HL-60 (cell line): ENCODE results near the gene KCNK15.

Experiments used
- CTCF ChIP-seq: IDR thresholded peaks from one replicate; pipeline ENCODE4 v1.5.1; 2011; ENCODE audit warnings: low read length, control low read depth, inconsistent platforms; ENCODE audit not compliant: insufficient read depth
- GABPA ChIP-seq: IDR thresholded peaks from 2 replicates; pipeline ENCODE4 v1.6.1; 2012; ENCODE audit warnings: low read depth
- POLR2AphosphoS5 ChIP-seq: IDR thresholded peaks from 2 replicates; pipeline ENCODE4 v1.6.1; 2012; ENCODE audit warnings: low read depth
- REST ChIP-seq: IDR thresholded peaks from 2 replicates; pipeline ENCODE4 v1.6.1; 2012; ENCODE audit warnings: low read depth; ENCODE audit not compliant: insufficient replicate concordance
- SPI1 ChIP-seq: IDR thresholded peaks from 2 replicates; pipeline ENCODE4 v1.6.1; 2012; ENCODE audit warnings: low read depth, mild to moderate bottlenecking, borderline replicate concordance

GRCh38 chr20:44700306-44700705, 45.4 kb upstream of the KCNK15 start:
- TF ChIP-seq POLR2AphosphoS5 (no peak), GABPA (no peak), REST (no peak), CTCF (no peak), SPI1 (no peak)
